ENCODE measurements around the gene THOC6.

Gene THOC6

GRCh38 chr16:3019594-3020246, 4.1 kb upstream of the THOC6 start:
- H4K20me1 ChIP-seq (ENCODE audit: insufficient read depth, low read length) = no peaks in the 10 kb centered on the region
- no peak overlapping the region for H2AFZ ChIP-seq (ENCODE audit: low read length)
- H3K9me3 ChIP-seq (ENCODE audit: low read length) = no peaks in the 10 kb centered on the region
- peak overlapping the region; percentile 67 for H3K4me3 ChIP-seq (ENCODE audit: low read depth, low read length, poor library complexity, severe bottlenecking)
- H3K27ac ChIP-seq (ENCODE audit: low read depth, low read length, poor library complexity, severe bottlenecking) = no peak overlapping the region
- TF ChIP-seq CTCF (IDR thresholded peaks at IDR 0.05; ENCODE audit: low read length) = no peak
- TF ChIP-seq EZH2 (IDR thresholded peaks at IDR 0.05; ENCODE audit: borderline replicate concordance, low read length) = no peak
- no peaks in the 10 kb centered on the region for H3K9me2 ChIP-seq (ENCODE audit: low read depth, low read length)
- no peaks in the 10 kb centered on the region for H3K79me2 ChIP-seq (ENCODE audit: insufficient read depth, low read length)
- H3K36me3 ChIP-seq (ENCODE audit: insufficient read depth, low read length) = no peaks in the 10 kb centered on the region
- H3K9ac ChIP-seq (ENCODE audit: low read length) = peak overlapping the region; percentile 37; the same call in 1 of the 2 replicates
- peaks cover 44% of the 10 kb centered on the region for H3K4me1 ChIP-seq (ENCODE audit: insufficient read depth, low read length, severe bottlenecking)
- H3F3A ChIP-seq (ENCODE audit: insufficient read depth, low read length) = no peaks in the 10 kb centered on the region
- H3K4me2 ChIP-seq (ENCODE audit: low read length) = peak overlapping the region; percentile 97
- H3K27me3 ChIP-seq (ENCODE audit: insufficient read depth, low read length) = peaks cover 4% of the 10 kb centered on the region; the same call in 1 of the 2 replicates

- TF ChIP-seq EZH2 (IDR thresholded peaks at IDR 0.05; ENCODE audit: borderline replicate concordance, low read length) (no peak), CTCF (IDR thresholded peaks at IDR 0.05; ENCODE audit: low read length) (no peak)
- peaks cover 4% of the 10 kb centered on the region; the same call in 1 of the 2 replicates for H3K27me3 ChIP-seq (ENCODE audit: insufficient read depth, low read length)
- no peaks in the 10 kb centered on the region for H3K79me2 ChIP-seq (ENCODE audit: insufficient read depth, low read length)
- H2AFZ ChIP-seq (ENCODE audit: low read length) = no peak within 1 kb of the TSS
- no peaks in the 10 kb centered on the region for H3K9me3 ChIP-seq (ENCODE audit: low read length)
- H3K9ac ChIP-seq (ENCODE audit: low read length) = peak within 1 kb of the TSS; percentile 60
- no peaks in the 10 kb centered on the region for H3K36me3 ChIP-seq (ENCODE audit: insufficient read depth, low read length)
- no peak within 1 kb of the TSS for H3K27ac ChIP-seq (ENCODE audit: low read depth, low read length, poor library complexity, severe bottlenecking)
- H3F3A ChIP-seq (ENCODE audit: insufficient read depth, low read length) = no peaks in the 10 kb centered on the region
- no peaks in the 10 kb centered on the region for H4K20me1 ChIP-seq (ENCODE audit: insufficient read depth, low read length)
- H3K4me3 ChIP-seq (ENCODE audit: low read depth, low read length, poor library complexity, severe bottlenecking) = peak within 1 kb of the TSS; percentile 67
- peak within 1 kb of the TSS; percentile 97 for H3K4me2 ChIP-seq (ENCODE audit: low read length)
- peaks cover 44% of the 10 kb centered on the region for H3K4me1 ChIP-seq (ENCODE audit: insufficient read depth, low read length, severe bottlenecking)
- no peaks in the 10 kb centered on the region for H3K9me2 ChIP-seq (ENCODE audit: low read depth, low read length)
Observed at GRCh38 chr16:3020247-3020603, 3.6 kb upstream of the THOC6 start, which contains the start of gene TNFRSF12A. Gene TNFRSF12A (plus strand): TSS chr16:3020368. CDS start chr16:3020398, 30 bp downstream.

- H4K20me1 ChIP-seq (ENCODE audit: insufficient read depth, low read length) = no peaks in the 10 kb centered on the region
- H3K4me1 ChIP-seq (ENCODE audit: insufficient read depth, low read length, severe bottlenecking) = peaks cover 44% of the 10 kb centered on the region
- H3K27me3 ChIP-seq (ENCODE audit: insufficient read depth, low read length) = peaks cover 4% of the 10 kb centered on the region; the same call in 1 of the 2 replicates
- H2AFZ ChIP-seq (ENCODE audit: low read length) = no peak overlapping the region
- H3K4me3 ChIP-seq (ENCODE audit: low read depth, low read length, poor library complexity, severe bottlenecking) = peak overlapping the region; percentile 67
- no peaks in the 10 kb centered on the region for H3K79me2 ChIP-seq (ENCODE audit: insufficient read depth, low read length)
- H3F3A ChIP-seq (ENCODE audit: insufficient read depth, low read length) = no peaks in the 10 kb centered on the region
- H3K9me2 ChIP-seq (ENCODE audit: low read depth, low read length) = no peaks in the 10 kb centered on the region
- no peak overlapping the region for H3K27ac ChIP-seq (ENCODE audit: low read depth, low read length, poor library complexity, severe bottlenecking)
- H3K9me3 ChIP-seq (ENCODE audit: low read length) = no peaks in the 10 kb centered on the region
- peak overlapping the region; percentile 97 for H3K4me2 ChIP-seq (ENCODE audit: low read length)
- H3K36me3 ChIP-seq (ENCODE audit: insufficient read depth, low read length) = no peaks in the 10 kb centered on the region
- no peak for TF ChIP-seq EZH2 (IDR thresholded peaks at IDR 0.05; ENCODE audit: borderline replicate concordance, low read length)
- TF ChIP-seq CTCF (IDR thresholded peaks at IDR 0.05; ENCODE audit: low read length) = no peak
- H3K9ac ChIP-seq (ENCODE audit: low read length) = peak overlapping the region; percentile 60
Observed at GRCh38 chr16:3020604-3021448, 3.0 kb upstream of the THOC6 start.

Measured in OCI-LY1 (cell line).